ENCODE results near the gene RAD51B.

The RAD51B gene

DNA sequence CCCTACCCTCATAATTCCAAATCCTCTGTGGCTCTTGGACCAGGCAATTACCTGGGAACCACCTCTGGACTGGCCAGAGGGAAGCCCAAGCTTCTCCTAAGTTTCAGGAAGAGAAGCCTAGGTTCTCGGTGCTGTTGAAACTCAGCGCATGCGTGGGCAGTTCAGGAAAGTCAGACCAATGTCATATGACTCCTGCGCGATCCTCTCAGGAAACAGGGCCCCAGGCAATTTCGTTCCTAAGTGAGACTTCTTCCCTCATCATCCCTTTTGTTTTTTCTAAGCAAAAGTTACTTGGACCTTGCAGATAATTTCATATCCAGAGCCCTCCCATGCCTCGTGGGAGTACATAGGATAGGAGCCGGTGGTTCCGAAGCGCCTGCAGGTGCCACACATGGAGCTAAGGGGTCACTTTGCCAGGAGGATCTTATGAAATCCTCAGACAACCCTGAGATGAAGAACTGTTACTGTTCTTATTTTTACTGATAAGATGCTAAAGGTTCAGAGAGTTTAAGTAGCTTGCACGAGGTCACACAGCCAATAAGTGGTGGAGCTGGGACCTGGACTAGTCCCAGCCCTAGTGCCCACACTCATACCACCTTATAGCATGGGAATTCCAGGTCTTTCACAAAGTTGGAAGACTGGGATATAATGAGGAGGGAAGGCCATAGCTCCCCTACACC lies 805.1 kb downstream of the RAD51B start:
- no peak for DNase-seq (ENCODE audit: low spot score)
- CTCF ChIA-PET = no interaction called here
- POLR2A ChIA-PET (ENCODE audit: low non-redundant PET) = no interaction called here
- TF ChIP-seq, protein P1, sequence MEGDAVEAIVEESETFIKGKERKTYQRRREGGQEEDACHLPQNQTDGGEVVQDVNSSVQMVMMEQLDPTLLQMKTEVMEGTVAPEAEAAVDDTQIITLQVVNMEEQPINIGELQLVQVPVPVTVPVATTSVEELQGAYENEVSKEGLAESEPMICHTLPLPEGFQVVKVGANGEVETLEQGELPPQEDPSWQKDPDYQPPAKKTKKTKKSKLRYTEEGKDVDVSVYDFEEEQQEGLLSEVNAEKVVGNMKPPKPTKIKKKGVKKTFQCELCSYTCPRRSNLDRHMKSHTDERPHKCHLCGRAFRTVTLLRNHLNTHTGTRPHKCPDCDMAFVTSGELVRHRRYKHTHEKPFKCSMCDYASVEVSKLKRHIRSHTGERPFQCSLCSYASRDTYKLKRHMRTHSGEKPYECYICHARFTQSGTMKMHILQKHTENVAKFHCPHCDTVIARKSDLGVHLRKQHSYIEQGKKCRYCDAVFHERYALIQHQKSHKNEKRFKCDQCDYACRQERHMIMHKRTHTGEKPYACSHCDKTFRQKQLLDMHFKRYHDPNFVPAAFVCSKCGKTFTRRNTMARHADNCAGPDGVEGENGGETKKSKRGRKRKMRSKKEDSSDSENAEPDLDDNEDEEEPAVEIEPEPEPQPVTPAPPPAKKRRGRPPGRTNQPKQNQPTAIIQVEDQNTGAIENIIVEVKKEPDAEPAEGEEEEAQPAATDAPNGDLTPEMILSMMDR (conservative IDR thresholded peaks at IDR 0.05; ENCODE audit: low read depth) = no peak
- no peak overlapping the region for H3K27ac ChIP-seq

DNA sequence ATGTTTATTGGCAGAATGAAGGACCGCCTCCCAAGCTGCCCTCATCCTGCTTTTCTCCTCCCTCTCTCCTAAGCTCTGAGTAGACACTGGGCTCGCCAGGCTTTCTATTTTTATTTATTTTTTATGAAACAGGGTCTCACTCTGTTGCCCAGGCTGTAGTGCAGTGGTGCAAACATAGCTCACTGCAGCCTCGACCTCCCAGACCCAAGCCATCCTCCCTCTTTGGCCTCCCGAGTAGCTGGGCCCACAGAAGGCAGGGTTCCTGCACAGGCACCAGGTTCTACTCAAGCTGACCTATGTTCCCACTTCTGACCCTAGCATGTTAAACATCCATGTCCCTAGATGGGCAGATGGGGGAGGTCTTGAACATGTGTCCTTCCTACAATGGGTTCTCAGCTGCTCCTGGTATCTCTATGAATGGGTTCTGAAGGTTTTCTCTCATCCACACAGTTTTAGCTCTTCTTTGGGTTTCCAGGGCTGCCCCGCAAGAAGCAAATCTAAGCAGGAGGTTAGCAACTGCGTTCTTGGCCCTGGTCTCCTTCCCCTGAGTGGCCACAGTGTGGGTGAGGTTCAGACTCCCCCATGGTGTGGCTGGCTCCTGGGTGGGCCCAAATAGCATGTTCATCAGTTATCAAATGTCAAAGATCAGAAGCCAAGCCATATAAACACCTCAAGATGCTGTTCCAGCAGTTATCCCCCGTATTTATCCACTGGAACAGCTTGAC lies 805.9 kb downstream of the RAD51B start:
- CTCF ChIA-PET = no interaction called here
- DNase-seq (ENCODE audit: low spot score) = no peak
- TF ChIP-seq, protein P1 (conservative IDR thresholded peaks at IDR 0.05; ENCODE audit: low read depth) = no peak
- POLR2A ChIA-PET (ENCODE audit: low non-redundant PET) = no interaction called here
- H3K27ac ChIP-seq = no peak overlapping the region

DNA sequence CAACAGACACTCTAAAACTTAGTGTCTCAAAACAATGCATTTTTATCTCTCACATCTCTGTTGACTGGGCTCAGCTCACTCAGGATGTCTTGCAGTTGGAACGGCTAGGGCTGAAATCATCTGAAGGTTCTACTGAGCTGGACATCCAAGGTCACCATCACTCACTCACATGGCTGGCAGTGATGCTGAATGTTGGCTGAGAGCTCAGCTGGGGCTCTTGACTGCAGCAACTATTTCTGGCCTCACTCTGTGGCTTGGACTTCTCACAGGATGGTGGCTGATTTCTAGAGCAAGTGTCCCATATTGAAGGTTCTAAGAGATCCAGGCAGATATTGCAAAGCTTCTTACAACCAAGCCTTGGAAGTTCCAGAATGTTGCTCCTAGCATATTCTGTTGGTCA lies 806.8 kb downstream of the RAD51B start:
- no peak for DNase-seq (ENCODE audit: low spot score)
- TF ChIP-seq, protein P1 (conservative IDR thresholded peaks at IDR 0.05; ENCODE audit: low read depth) = no peak
- ChIA-PET CTCF (interaction anchor here (0.7 kb wide), 1 partner anchor 119 kb away, joined by 3 read pairs; no protein-coding TSS in a partner anchor), POLR2A (ENCODE audit: low non-redundant PET) (no interaction called here)
- H3K27ac ChIP-seq = no peak overlapping the region

DNA sequence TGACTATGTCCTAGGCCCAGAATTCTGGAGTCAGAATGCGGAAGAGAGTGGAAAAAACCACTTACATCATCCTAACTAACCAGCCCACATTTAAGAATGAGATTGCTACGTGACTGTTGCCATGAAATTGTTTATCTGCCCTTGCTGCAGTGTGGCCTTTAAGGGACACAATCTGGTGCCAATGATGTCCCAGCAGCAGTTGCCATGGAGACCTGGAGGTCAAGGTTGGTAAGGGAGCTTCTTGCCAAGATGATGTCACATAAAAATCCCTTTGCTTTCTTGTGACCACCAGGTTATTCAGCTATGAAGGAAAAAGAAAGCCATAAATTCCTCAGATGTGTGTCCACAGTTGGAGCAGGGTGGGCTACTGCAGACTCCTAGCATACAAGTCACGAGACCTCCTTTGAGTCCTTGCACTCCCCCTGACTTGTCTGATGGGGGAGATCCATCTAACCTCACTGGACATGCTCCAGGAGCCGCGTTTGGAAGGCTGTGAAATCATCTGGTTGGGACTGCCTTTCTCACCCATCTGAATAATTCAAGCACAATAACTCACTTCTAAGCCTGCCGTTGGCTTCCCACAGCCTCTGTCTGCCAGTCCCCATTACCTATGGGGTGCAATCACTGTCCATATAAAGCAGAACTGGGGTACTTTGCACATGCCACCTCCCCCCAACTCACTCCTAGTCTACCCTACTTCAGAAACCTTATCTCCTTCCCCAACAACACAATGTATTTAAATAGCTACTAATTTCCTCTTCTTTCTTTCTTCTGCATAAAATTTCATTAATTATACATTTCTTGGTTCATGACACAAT lies 807.7 kb downstream of the RAD51B start:
- H3K27ac ChIP-seq = no peak overlapping the region
- DNase-seq (ENCODE audit: low spot score) = no peak
- CTCF ChIA-PET = interaction anchor here (0.7 kb wide), 1 partner anchor 120 kb away, joined by 3 read pairs; no protein-coding TSS in a partner anchor
- TF ChIP-seq, protein P1 (conservative IDR thresholded peaks at IDR 0.05; ENCODE audit: low read depth) = no peak
- POLR2A ChIA-PET (ENCODE audit: low non-redundant PET) = no interaction called here

DNA sequence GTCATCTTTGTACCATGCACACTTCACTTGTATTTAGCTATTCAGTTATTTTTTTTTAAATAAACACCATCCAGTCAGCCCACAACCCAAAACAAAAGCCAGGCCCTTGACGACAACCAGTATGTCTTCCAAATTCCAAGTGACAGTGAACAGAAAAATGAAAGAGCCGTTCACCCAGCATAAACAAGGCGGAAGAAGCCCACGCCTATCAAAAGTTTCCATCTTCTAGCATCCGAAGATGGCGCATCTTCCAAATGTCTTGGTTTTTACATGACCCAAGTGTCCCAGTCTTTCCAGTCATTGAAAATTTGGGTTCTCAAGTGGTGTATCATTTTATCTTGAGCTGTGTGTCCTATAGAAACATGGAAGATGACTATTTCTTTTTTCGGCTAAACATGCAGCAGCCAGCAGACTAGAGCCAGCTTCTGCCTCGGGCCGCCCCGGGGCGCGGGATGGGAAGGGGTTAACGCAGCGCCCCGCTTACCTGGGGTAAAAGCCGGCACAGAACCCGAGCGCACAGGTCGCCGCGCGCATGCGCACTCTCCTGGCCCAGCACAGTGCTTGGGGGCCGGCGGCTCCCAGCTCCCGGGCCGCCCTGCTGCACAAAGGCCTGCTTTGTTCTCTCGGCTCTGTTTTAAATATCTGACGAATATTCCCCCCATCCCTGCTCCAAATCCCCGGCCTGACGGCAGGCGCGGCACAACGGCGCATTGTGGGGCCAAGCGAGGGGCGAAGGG lies 808.5 kb downstream of the RAD51B start:
- CTCF ChIA-PET = no interaction called here
- TF ChIP-seq, protein P1 (conservative IDR thresholded peaks at IDR 0.05; ENCODE audit: low read depth) = no peak
- no peak overlapping the region for H3K27ac ChIP-seq
- POLR2A ChIA-PET (ENCODE audit: low non-redundant PET) = no interaction called here
- DNase-seq (ENCODE audit: low spot score) = no peak

All from RWPE1 (cell line).